ENCODE results near the gene TRIP6.

Gene TRIP6

DNA sequence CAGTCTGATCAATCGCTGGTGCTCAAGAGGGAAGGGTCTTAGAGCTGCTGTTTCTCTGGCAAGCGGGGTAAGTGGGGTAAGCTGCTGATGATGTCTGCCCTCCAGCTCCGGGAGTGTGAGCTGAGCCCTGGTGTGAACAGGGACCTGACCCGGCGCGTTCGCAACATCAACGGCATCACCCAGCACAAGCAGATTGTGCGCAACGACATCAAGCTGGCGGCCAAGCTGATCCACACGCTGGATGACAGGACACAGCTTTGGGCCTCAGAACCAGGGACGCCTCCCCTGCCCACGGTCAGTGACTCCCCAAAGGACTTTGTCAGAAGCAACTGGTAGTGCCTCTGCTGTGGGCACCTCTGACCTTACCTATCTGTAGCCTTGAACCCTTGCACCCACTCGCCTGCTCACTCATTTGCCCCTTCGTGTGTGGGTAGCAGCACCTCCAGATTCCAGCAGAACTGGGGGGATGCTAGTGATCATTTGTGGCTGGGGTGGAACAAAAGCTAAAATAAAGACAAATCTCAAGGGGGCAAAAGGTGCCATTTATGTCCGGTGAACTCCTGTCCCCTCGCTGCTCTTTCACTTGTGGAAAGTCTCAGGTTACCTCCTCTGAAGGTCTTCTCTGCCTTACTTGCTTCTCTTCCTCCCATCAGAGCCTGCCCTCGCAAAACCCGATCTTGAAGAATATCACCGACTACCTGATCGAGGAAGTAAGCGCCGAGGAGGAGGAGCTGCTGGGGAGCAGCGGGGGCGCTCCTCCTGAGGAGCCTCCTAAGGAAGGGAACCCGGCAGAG, 19.2 kb downstream of the TRIP6 start:
- CTCF ChIA-PET = interaction anchor here (0.9 kb wide), 1 partner anchor 191 kb away, joined by 3 read pairs; no protein-coding TSS in a partner anchor
- DNase-seq = no peak
- Mint-ChIP-seq H3K27me3 (peaks cover 18% of the 10 kb centered on the region), H3K9me3 (no peaks in the 10 kb centered on the region), H3K4me3 (peak overlapping the region; percentile 6), H3K27ac (peak overlapping the region; percentile 96), H3K4me1 (peaks cover 61% of the 10 kb centered on the region), H3K36me3 (peaks cover 70% of the 10 kb centered on the region)

DNA sequence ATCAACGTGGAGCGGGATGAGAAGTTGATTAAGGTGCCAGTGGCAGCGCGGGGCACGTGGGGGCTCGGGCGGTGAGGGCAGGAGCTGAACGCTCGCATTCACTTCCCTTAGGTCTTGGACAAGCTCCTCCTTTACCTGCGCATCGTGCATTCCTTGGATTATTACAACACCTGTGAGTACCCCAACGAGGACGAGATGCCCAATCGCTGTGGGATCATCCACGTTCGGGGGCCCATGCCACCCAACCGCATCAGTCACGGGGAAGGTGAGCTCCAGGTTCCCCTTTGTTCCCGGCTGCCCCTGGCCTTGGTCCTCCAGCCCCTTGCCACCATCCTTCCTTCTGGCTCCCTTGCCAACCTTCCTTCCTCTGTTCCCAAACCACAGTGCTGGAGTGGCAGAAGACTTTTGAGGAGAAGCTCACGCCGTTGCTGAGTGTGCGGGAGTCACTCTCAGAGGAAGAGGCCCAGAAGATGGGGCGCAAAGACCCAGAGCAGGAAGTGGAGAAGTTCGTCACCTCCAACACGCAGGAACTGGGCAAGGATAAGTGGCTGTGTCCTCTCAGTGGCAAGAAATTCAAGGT, 19.8 kb downstream of the TRIP6 start:
- no peak for DNase-seq

DNA sequence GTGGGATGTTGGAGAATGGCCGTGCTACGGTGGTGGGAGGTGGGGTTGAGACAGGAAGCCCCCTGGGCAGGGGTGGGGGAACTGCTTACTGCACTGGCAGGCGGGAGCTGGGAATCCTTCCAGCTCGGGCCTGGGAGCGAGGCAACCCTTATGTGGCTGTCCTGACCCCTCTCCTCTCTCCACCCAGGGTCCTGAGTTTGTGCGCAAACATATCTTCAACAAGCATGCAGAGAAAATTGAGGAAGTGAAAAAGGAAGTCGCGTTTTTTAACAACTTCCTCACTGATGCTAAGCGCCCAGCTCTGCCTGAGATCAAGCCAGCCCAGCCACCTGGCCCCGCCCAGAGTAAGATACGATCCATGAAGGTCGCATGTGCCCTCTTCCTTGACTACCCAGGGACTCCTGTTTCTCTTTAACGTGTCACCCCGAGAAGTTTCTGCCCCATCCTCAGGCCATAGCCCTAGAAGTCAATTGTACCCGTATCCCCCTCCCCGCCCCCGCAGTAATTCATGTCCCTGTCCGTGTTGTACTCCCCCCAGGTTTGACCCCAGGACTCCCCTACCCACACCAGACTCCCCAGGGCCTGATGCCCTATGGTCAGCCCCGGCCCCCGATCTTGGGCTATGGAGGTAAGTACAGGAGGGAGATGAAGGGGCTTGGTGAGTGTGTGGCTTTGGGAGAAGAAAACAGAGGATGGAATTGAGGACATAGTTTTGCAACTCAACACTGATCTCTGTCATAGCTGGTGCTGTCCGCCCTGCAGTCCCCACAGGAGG, 20.5 kb downstream of the TRIP6 start:
- H3K27ac Mint-ChIP-seq = peak overlapping the region; percentile 96
- peak overlapping the region; percentile 76 for H3K4me3 Mint-ChIP-seq
- CTCF ChIA-PET = no interaction called here
- peak; percentile 82 for DNase-seq
- peaks cover 31% of the 10 kb centered on the region for H3K27me3 Mint-ChIP-seq
- H3K4me1 Mint-ChIP-seq = peaks cover 63% of the 10 kb centered on the region
- H3K9me3 Mint-ChIP-seq = no peaks in the 10 kb centered on the region
- H3K36me3 Mint-ChIP-seq = peaks cover 58% of the 10 kb centered on the region

More for the DNA sequence above, 19.8 kb downstream of the TRIP6 start:
- Mint-ChIP-seq H3K27ac (peak overlapping the region; percentile 96), H3K4me1 (peaks cover 65% of the 10 kb centered on the region), H3K27me3 (peaks cover 25% of the 10 kb centered on the region), H3K4me3 (peak overlapping the region; percentile 76), H3K36me3 (peaks cover 64% of the 10 kb centered on the region), H3K9me3 (no peaks in the 10 kb centered on the region)
- CTCF ChIA-PET = interaction anchor here (0.9 kb wide), 1 partner anchor 191 kb away, joined by 3 read pairs; no protein-coding TSS in a partner anchor

DNA sequence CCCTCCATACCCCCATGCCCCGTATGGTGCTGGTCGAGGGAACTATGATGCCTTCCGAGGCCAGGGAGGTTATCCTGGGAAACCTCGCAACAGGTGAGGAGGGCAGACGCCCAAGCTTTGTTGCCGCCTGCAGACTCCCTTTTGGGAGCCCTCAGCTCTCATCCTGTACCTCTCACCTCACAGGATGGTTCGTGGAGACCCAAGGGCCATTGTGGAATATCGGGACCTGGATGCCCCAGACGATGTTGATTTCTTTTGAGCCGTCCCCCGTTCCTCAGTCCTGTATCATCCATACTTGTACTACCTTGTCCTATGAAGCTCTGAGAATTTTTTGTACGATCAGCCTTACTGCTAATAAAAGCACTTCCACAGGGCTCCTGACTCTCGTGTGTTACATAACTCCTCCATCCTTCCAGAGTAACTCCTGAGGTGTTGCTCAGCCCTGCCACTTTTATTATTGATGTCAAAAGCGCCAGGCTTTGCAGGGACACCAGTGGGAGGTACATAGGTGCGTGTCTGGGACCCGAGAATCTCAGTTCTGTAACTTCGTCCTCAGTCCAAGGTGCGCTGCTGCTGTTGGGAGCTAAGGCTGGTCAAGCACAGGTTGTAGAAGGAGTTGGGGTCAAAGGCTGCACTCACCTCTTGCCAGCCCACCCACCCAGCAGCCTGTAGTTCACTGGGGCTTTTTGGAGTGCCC, 21.3 kb downstream of the TRIP6 start:
- Mint-ChIP-seq H3K27me3 (peaks cover 39% of the 10 kb centered on the region), H3K4me3 (peak overlapping the region; percentile 76), H3K9me3 (no peaks in the 10 kb centered on the region), H3K36me3 (peaks cover 52% of the 10 kb centered on the region), H3K4me1 (peaks cover 58% of the 10 kb centered on the region), H3K27ac (peak overlapping the region; percentile 96)
- CTCF ChIA-PET = no interaction called here
- no peak for DNase-seq

DNA sequence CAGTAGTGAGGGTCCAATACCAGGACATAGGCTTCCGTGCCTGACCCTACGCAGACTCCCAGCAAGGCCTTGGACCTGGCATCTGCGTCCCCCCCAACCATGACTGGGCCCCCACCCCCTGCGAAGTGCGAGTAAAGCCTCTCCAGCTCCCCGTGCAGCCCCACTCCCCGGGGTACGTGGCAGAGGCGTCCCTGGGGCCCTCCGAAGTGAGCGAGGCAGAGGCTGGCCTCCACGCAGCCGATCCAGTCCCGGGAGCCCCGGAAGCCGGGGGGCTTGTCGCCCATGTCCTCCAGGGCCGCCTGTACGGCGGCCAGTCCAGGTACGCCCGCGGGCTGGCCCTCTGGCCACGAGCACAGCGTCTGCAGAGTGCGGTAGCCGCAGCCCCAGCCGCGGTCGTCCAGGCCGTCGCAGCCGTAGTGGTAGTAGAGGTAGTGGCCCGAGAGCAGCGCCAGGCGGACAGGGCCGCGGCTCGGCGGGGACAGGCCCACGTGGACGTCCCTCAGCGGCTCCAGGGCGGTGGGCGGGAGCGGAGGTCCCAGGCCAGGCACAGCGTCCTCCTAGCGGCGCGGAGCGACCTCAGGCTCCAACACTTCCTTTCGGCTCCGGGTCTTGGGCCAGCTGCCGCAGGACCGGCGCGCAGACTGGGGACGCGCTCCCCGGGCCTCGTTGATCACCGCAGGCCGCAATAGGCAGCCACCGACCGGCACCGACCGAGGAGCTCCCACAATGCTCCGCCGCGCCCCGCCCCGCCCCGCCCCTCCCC, 22.0 kb downstream of the TRIP6 start, which contains the start of gene UFSP1:
Gene UFSP1 (minus strand): TSS at position 728 of the 763 bp plus-strand sequence. CDS start 444 bp downstream, at position 284.
- peak within 1 kb of the TSS; percentile 76 for H3K4me3 Mint-ChIP-seq
- peaks cover 46% of the 10 kb centered on the region for H3K27me3 Mint-ChIP-seq
- H3K36me3 Mint-ChIP-seq = peaks cover 45% of the 10 kb centered on the region
- H3K9me3 Mint-ChIP-seq = no peaks in the 10 kb centered on the region
- CTCF ChIA-PET = interaction anchor here (1.0 to 1.4 kb wide), 6 partner anchors 14 to 282 kb away, joined by 3 to 5 read pairs (median 3); partner anchors contain the start of genes POP7, SLC12A9 and SRRT
- DNase-seq = no peak
- H3K27ac Mint-ChIP-seq = peak within 1 kb of the TSS; percentile 96
- peaks cover 59% of the 10 kb centered on the region for H3K4me1 Mint-ChIP-seq

DNA sequence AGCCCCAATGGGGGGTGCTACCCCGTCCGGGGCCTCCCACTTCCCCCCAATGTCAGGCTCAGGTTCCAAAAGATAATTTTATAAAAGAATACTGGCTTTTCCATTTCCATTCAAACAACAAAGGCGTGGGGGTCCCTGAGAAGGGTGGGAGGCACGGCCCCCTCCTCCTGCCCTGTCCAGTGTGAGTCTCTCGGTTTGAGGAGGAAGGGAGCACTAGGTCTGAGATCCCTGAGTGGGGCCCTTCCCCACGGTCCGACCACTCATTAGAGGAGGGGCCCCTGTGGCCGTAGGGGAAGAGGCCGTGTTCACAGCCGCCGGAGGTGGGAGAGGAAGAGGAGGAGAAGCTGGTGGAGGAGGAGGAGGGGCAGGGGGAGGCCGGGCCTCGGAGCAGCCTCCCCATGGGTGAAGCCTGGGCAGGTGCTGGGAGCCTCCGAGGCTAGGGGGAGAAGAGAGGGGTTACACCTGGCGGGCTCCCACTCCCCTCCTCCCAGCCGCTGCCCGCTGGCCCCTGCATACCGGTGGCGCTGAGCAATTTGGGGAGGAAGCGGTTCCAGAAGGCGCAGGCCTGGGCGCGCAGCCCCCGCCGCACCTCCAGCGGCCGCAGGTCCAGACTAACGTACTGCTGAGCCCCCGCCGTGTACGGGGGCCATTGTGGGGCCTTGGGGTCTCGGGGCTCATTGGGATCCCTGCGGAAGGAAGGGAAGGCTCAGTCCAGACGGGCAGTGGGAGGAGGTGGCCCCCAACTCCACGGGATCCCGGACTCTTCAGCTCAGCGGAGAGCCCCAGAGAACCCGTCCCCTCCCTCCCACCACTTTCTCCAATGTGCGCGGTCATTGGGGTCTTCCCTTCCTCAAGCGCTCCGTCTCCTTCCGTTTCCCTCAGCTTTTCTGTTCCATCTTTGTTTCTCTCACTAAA, 23.7 kb downstream of the TRIP6 start:
- H3K4me3 Mint-ChIP-seq = peak overlapping the region; percentile 76
- CTCF ChIA-PET = interaction anchor here (0.5 to 1.4 kb wide), 3 partner anchors 91 to 185 kb away, joined by 3 to 5 read pairs (median 3); partner anchors contain the start of gene POP7

DNA sequence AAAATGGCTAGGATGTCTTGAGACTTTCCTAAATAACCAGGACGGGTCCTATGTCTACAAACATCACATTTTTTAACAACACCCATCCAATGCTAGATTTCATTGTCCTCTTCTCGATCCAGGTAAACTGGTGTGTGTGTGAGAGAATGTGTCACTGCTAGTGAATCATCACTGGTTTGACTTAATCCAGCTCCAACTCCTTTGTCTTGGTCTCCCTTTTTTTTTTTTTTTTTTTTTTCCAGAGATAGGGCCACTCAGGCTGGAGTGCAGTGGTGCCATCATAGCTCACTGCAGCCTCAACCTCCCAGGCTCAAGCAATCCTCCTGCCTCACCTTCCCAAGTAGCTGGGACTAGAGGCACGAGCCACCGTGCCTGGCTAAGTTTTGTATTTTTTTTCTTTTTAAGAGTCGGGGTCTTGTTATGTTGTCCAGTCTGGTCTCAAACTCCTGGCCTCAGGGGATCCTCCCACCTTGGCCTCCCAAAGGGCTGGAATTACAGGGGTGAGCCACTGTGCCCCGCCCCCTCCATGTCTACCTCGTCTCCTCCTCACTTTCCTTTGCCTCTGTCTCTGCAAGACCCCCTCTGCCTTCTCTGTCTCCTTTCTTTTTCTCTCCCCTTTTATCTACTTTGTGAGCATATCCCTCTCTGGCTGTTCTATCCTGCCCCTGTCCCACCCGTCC, 24.5 kb downstream of the TRIP6 start:
- CTCF ChIA-PET = interaction anchor here (0.5 to 0.6 kb wide), 2 partner anchors 162 to 283 kb away, joined by 3 to 4 read pairs; no protein-coding TSS in a partner anchor
- Mint-ChIP-seq H3K4me1 (peaks cover 50% of the 10 kb centered on the region), H3K4me3 (peak overlapping the region; percentile 27), H3K36me3 (peaks cover 20% of the 10 kb centered on the region), H3K27ac (no peak overlapping the region), H3K27me3 (peaks cover 71% of the 10 kb centered on the region), H3K9me3 (no peaks in the 10 kb centered on the region)
- DNase-seq = no peak

More for the DNA sequence above, 23.7 kb downstream of the TRIP6 start:
- H3K4me1 Mint-ChIP-seq = peaks cover 50% of the 10 kb centered on the region
- no peak for DNase-seq
- peaks cover 63% of the 10 kb centered on the region for H3K27me3 Mint-ChIP-seq
- peaks cover 28% of the 10 kb centered on the region for H3K36me3 Mint-ChIP-seq
- no peaks in the 10 kb centered on the region for H3K9me3 Mint-ChIP-seq
- H3K27ac Mint-ChIP-seq = no peak overlapping the region

DNA sequence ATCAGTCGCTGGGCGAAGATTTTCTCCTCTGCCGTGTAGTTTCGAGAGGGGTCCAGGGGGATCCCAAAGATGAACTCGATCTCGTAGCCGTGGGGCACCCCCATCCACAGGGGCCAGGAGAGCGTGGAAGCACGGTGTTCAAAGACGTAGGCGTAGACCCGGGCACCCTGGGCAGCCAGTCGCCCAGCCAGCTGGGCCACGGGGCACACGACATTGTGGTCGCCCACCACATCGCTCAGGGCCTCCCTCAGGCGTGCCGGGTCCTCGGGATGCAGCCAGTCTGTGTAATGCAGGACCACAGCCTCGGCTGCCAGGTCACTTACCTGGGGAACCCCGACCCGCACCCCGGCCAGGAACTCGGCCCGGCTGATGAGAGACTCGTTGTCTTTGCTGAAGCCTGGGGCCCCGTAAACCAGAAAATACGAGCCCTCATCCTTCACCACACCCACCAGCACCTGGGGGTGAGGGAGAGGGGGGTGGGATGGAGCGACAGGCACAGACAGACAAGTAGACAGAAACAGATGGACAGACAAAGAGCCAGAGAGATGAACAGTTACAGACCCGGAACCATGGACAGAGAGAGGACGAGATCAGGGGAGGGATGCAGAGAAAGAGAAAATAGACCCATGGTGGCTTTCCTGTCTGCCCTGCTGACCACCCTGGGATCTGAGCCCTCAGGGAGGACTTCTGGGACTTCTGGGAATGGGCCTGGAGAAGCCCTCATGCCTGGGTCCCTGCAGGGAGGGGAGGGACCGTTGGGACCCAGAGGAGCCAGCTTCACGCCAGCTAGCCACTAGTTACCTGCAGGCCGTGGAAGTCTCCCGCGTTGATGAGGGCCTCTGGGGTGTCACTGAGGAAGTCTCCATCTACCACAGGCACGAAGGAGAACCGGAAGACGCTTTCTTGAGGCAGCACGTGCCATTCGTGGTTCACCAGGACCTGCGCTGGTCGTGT, 25.5 kb downstream of the TRIP6 start:
- H3K27ac Mint-ChIP-seq = no peak overlapping the region
- peaks cover 11% of the 10 kb centered on the region for H3K36me3 Mint-ChIP-seq
- no peak overlapping the region for H3K4me3 Mint-ChIP-seq
- H3K4me1 Mint-ChIP-seq = peaks cover 40% of the 10 kb centered on the region
- H3K9me3 Mint-ChIP-seq = no peaks in the 10 kb centered on the region
- CTCF ChIA-PET = interaction anchor here (0.6 to 1.1 kb wide), 2 partner anchors 185 to 284 kb away, joined by 4 to 5 read pairs; no protein-coding TSS in a partner anchor
- H3K27me3 Mint-ChIP-seq = peaks cover 78% of the 10 kb centered on the region
- DNase-seq = no peak

DNA sequence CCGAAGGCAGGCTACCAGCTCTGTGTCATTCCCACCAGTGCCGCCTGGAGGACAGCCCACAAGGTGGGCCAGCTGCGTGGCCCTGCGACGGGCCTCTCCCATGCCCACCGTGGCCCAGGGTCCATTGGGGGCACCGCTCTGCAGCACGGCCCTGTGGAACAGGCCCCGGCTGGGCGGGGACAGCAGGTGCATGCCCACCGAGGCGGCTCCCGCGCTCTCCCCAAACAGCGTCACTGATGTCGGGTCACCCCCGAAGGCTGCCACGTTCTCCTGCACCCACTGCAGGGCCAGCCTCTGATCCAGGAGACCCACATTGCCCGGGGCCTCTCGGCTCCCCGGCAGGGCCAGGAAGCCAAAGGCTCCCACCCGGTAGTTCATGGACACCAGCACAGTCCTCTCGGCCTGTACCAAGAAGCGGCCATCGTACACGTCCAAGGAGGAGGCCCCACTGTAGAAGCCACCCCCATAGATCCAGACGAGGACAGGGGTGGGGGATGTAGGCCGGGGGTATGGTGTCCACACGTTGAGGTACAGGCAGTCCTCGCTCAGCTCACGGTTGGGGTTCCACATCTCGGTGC, 26.2 kb downstream of the TRIP6 start:
- H3K27ac Mint-ChIP-seq = no peak overlapping the region
- no peaks in the 10 kb centered on the region for H3K9me3 Mint-ChIP-seq
- H3K36me3 Mint-ChIP-seq = peaks cover 3% of the 10 kb centered on the region
- CTCF ChIA-PET = interaction anchor here (1.1 to 1.4 kb wide), 2 partner anchors 184 to 389 kb away, joined by 5 read pairs; no protein-coding TSS in a partner anchor
- peaks cover 37% of the 10 kb centered on the region for H3K4me1 Mint-ChIP-seq
- H3K27me3 Mint-ChIP-seq = peaks cover 85% of the 10 kb centered on the region
- no peak overlapping the region for H3K4me3 Mint-ChIP-seq
- DNase-seq = no peak

DNA sequence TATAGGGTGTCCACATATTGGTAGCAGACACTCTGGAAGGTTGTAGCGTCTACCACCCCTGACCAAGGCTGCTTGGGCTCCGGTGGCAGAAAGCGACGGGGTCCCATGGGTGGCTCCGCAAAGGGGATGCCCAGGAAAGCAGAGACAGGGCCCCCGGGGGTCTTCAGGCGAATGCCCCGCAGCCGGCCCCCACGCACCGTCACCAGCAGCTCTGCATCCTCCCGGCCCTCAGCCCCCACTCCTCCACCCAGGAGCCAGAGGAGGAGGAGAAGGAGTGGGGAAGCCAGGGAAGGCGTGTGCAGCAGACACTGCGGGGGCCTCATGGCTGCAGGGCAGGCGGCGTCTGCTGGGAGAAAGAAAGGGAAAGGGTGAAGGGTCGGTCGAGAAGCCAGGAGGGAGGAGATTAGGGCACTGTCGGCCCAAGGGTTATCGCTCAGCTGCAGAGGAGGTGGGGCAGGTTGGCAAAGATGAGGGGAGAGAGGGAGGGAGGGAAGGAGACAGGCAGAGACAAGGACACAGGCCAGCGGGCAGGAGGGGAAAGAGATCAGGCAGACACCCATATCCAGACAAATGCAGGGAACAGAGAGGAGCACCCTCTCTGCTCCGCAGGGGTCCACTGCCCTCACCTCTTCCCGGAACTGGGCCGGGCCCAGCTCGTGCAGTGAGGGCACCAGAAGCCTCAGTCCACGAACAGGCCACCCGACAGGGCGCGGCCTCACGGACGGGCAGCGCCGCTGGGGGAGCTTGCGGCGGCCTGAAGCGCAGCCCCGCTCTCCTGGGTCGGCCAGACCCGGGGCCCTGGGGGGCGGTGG, 26.9 kb downstream of the TRIP6 start:
- H3K9me3 Mint-ChIP-seq = no peaks in the 10 kb centered on the region
- CTCF ChIA-PET = interaction anchor here (0.8 to 1.6 kb wide), 8 partner anchors 10 to 388 kb away, joined by 3 to 6 read pairs (median 4); no protein-coding TSS in a partner anchor
- peak overlapping the region; percentile 62 for H3K27ac Mint-ChIP-seq
- DNase-seq = no peak
- H3K4me3 Mint-ChIP-seq = no peak overlapping the region
- peaks cover 32% of the 10 kb centered on the region for H3K4me1 Mint-ChIP-seq
- H3K27me3 Mint-ChIP-seq = peaks cover 92% of the 10 kb centered on the region
- H3K36me3 Mint-ChIP-seq = no peaks in the 10 kb centered on the region
